GM18502 (cell line): ENCODE measurements around the gene ARX.

ENCODE experiments used
- ATAC-seq: cut with Tn5 transposase; IDR thresholded peaks from one replicate; pipeline ENCODE4 v1.9.1; 2021; ENCODE audit warnings: mild to moderate bottlenecking; ENCODE audit not compliant: unreplicated experiment, poor library complexity

Gene ARX

GRCh38 chrX:25017667-25018247 is 2.0 kb upstream of the ARX start:
- no peak for ATAC-seq

GRCh38 chrX:25016938-25017598 is 1.3 kb upstream of the ARX start:
- ATAC-seq: no peak

- ATAC-seq: no peak
These were observed 551 bp upstream of the ARX start for GRCh38 chrX:25016361-25016671.

GRCh38 chrX:25014366-25014838 is 1.4 kb downstream of the ARX start:
- no peak for ATAC-seq

GRCh38 chrX:25013632-25014365 is 2.0 kb downstream of the ARX start:
- no peak for ATAC-seq

- no peak for ATAC-seq
These were observed 2.8 kb downstream of the ARX start for GRCh38 chrX:25012793-25013631.

GRCh38 chrX:25012433-25012735 is 3.4 kb downstream of the ARX start:
- no peak for ATAC-seq

- no peak for ATAC-seq
These were observed 4.0 kb downstream of the ARX start for GRCh38 chrX:25011589-25012432.

GRCh38 chrX:25010784-25011588 is 4.8 kb downstream of the ARX start:
- no peak for ATAC-seq

- ATAC-seq: no peak
These were observed 6.4 kb downstream of the ARX start for GRCh38 chrX:25009407-25009806.

GRCh38 chrX:25007059-25008053 is 8.4 kb downstream of the ARX start:
- ATAC-seq: no peak

GRCh38 chrX:25006586-25007058 is 9.1 kb downstream of the ARX start:
- no peak for ATAC-seq

- no peak for ATAC-seq
These were observed 10.2 kb downstream of the ARX start for GRCh38 chrX:25005382-25006185.

GRCh38 chrX:25005034-25005381 is 10.8 kb downstream of the ARX start:
- no peak for ATAC-seq

- ATAC-seq: no peak
These were observed 11.2 kb downstream of the ARX start for GRCh38 chrX:25004485-25005032.

- ATAC-seq: no peak
These were observed 11.7 kb downstream of the ARX start for GRCh38 chrX:25004040-25004439.
